Measurements from ENCODE around the gene GALNT11.

Gene GALNT11

GRCh38 chr7:152140067-152140466 is 114.6 kb downstream of the GALNT11 start:
- DNase-seq (ENCODE audit: insufficient read length, low spot score) (no peak), FAIRE-seq (no peak)
- TF ChIP-seq POLR2A (IDR thresholded peaks at IDR 0.05; ENCODE audit: low read depth, low read length): no peak
- no peak for TF ChIP-seq POLR2AphosphoS5 (IDR thresholded peaks at IDR 0.05; ENCODE audit: low read depth, low read length)
- TF ChIP-seq POU2F2 (IDR thresholded peaks at IDR 0.05; ENCODE audit: low read depth, low read length): no peak
- no peak for TF ChIP-seq PAX5 (IDR thresholded peaks at IDR 0.05; ENCODE audit: insufficient read depth, low read length, severe bottlenecking)
- no peak for TF ChIP-seq TAF1 (IDR thresholded peaks at IDR 0.05; ENCODE audit: low read depth, low read length)
- TF ChIP-seq SPI1 (IDR thresholded peaks at IDR 0.05; ENCODE audit: low read depth, low read length): no peak

DNA sequence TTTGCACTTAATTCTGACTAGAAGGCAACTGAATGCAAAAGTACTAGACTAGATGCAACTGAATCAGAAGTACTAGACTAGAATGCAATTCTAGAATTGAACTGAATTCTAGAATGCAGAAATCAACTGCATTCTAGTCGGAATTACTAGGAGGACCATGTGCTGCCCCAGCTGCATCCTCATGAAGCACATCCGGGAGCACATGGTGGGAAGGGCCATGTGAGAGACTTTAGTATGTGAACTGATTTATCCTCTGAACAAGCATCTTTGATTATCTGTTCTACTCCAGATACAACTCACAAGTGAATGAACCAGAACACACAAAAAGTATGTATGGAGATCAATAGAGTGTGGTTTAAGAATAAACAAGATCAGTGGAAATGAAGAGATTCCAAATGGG is 115.1 kb downstream of the GALNT11 start:
- DNase-seq (ENCODE audit: insufficient read length, low spot score): no peak
- TF ChIP-seq SPI1 (IDR thresholded peaks at IDR 0.05; ENCODE audit: low read depth, low read length) (no peak), TAF1 (IDR thresholded peaks at IDR 0.05; ENCODE audit: low read depth, low read length) (no peak), POLR2A (IDR thresholded peaks at IDR 0.05; ENCODE audit: low read depth, low read length) (no peak)
- no peak for FAIRE-seq

GRCh38 chr7:152142976-152143595 is 117.6 kb downstream of the GALNT11 start:
- no peak for FAIRE-seq
- no peak for DNase-seq (ENCODE audit: insufficient read length, low spot score)
- no peak for TF ChIP-seq SPI1 (IDR thresholded peaks at IDR 0.05; ENCODE audit: low read depth, low read length)
- TF ChIP-seq POLR2AphosphoS5 (IDR thresholded peaks at IDR 0.05; ENCODE audit: low read depth, low read length): no peak

GRCh38 chr7:152144557-152145245 is 119.2 kb downstream of the GALNT11 start:
- DNase-seq (ENCODE audit: insufficient read length, low spot score) (no peak), FAIRE-seq (no peak)
- TF ChIP-seq POU2F2 (IDR thresholded peaks at IDR 0.05; ENCODE audit: low read depth, low read length): no peak
- no peak for TF ChIP-seq POLR2A (IDR thresholded peaks at IDR 0.05; ENCODE audit: low read depth, low read length)
- TF ChIP-seq TAF1 (IDR thresholded peaks at IDR 0.05; ENCODE audit: low read depth, low read length): no peak
- TF ChIP-seq SPI1 (IDR thresholded peaks at IDR 0.05; ENCODE audit: low read depth, low read length): no peak
- TF ChIP-seq POLR2AphosphoS5 (IDR thresholded peaks at IDR 0.05; ENCODE audit: low read depth, low read length): no peak
- TF ChIP-seq PAX5 (IDR thresholded peaks at IDR 0.05; ENCODE audit: insufficient read depth, low read length, severe bottlenecking): no peak

DNA sequence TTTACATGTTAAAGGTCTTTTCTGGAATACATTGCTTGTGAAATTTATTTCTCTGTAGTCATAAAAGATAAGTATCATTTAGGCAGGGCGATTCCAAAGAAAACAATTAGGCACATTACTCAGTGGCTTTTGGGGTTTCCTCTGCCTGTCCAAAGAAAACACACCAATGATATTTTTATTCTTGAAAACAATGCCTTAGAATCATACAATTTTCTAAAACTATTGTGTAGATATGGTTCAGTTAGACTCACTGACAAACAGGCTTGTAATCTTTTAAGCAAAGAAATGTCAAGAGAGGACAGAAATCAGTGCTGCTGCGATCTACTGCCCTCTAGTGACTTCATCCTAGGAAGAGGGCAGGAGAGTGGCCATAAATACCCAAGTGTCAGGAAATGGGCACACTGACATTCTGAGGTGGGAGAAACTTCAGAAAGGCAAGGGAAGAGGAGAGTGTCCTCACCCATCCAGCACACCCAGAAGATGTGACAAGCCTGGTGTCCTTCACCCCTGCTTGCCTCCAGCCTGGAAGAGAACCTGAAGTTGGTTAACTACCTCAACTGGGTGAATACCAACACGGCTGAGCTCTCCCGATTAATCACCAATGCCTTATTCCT is 120.5 kb downstream of the GALNT11 start:
- peak; percentile 76 for FAIRE-seq
- TF ChIP-seq POU2F2 (IDR thresholded peaks at IDR 0.05; ENCODE audit: low read depth, low read length) (no peak), SPI1 (IDR thresholded peaks at IDR 0.05; ENCODE audit: low read depth, low read length) (no peak), POLR2A (IDR thresholded peaks at IDR 0.05; ENCODE audit: low read depth, low read length) (no peak), PAX5 (IDR thresholded peaks at IDR 0.05; ENCODE audit: insufficient read depth, low read length, severe bottlenecking) (no peak), TAF1 (IDR thresholded peaks at IDR 0.05; ENCODE audit: low read depth, low read length) (no peak), POLR2AphosphoS5 (IDR thresholded peaks at IDR 0.05; ENCODE audit: low read depth, low read length) (no peak)
- no peak for DNase-seq (ENCODE audit: insufficient read length, low spot score)

GRCh38 chr7:152148706-152149105 is 123.2 kb downstream of the GALNT11 start:
- no peak for TF ChIP-seq POLR2AphosphoS5 (IDR thresholded peaks at IDR 0.05; ENCODE audit: low read depth, low read length)
- no peak for TF ChIP-seq POLR2A (IDR thresholded peaks at IDR 0.05; ENCODE audit: low read depth, low read length)
- TF ChIP-seq SPI1 (IDR thresholded peaks at IDR 0.05; ENCODE audit: low read depth, low read length): no peak
- no peak for TF ChIP-seq PAX5 (IDR thresholded peaks at IDR 0.05; ENCODE audit: insufficient read depth, low read length, severe bottlenecking)
- TF ChIP-seq TAF1 (IDR thresholded peaks at IDR 0.05; ENCODE audit: low read depth, low read length): no peak
- TF ChIP-seq POU2F2 (IDR thresholded peaks at IDR 0.05; ENCODE audit: low read depth, low read length): no peak
- DNase-seq (ENCODE audit: insufficient read length, low spot score) (no peak), FAIRE-seq (no peak)

GRCh38 chr7:152149363-152149762 is 123.9 kb downstream of the GALNT11 start:
- TF ChIP-seq POU2F2 (IDR thresholded peaks at IDR 0.05; ENCODE audit: low read depth, low read length) (no peak), POLR2AphosphoS5 (IDR thresholded peaks at IDR 0.05; ENCODE audit: low read depth, low read length) (no peak), POLR2A (IDR thresholded peaks at IDR 0.05; ENCODE audit: low read depth, low read length) (no peak)
- DNase-seq (ENCODE audit: insufficient read length, low spot score) (no peak), FAIRE-seq (no peak)

DNA sequence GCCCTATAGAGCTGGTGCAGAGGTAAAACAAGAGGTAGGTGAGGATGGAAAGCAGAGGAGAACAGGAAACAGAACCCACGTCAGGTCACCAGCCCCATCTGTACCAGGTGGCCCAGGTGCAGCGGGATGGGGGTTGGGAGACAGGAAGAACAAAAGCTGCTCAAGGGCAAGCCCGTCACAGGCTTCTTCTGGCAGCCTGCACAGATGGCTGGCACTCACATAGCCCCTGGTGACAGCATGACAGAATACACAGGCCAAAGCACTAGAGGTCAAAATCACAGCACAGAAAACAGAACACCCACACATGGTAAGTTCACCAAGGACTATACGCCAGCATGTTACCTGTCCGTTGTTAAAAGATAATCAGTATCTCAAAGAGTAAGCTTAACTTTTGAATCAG is 126.8 kb downstream of the GALNT11 start:
- TF ChIP-seq TAF1 (IDR thresholded peaks at IDR 0.05; ENCODE audit: low read depth, low read length) (no peak), PAX5 (IDR thresholded peaks at IDR 0.05; ENCODE audit: insufficient read depth, low read length, severe bottlenecking) (no peak), SPI1 (IDR thresholded peaks at IDR 0.05; ENCODE audit: low read depth, low read length) (no peak), POLR2AphosphoS5 (IDR thresholded peaks at IDR 0.05; ENCODE audit: low read depth, low read length) (no peak), POU2F2 (IDR thresholded peaks at IDR 0.05; ENCODE audit: low read depth, low read length) (no peak), POLR2A (IDR thresholded peaks at IDR 0.05; ENCODE audit: low read depth, low read length) (no peak)
- FAIRE-seq: no peak

GRCh38 chr7:152158801-152159587 is 133.5 kb downstream of the GALNT11 start:
- peak; percentile 30 for DNase-seq (ENCODE audit: insufficient read length, low spot score)
- TF ChIP-seq POLR2AphosphoS5 (IDR thresholded peaks at IDR 0.05; ENCODE audit: low read depth, low read length) (no peak), TAF1 (IDR thresholded peaks at IDR 0.05; ENCODE audit: low read depth, low read length) (no peak), SPI1 (IDR thresholded peaks at IDR 0.05; ENCODE audit: low read depth, low read length) (peak; percentile 100), PAX5 (IDR thresholded peaks at IDR 0.05; ENCODE audit: insufficient read depth, low read length, severe bottlenecking) (peak; percentile 19), POU2F2 (IDR thresholded peaks at IDR 0.05; ENCODE audit: low read depth, low read length) (peak; percentile 81; the same call in 1 of the 2 replicates), POLR2A (IDR thresholded peaks at IDR 0.05; ENCODE audit: low read depth, low read length) (no peak)
- FAIRE-seq: peak; percentile 97

More for the DNA sequence above, 126.8 kb downstream of the GALNT11 start:
- no peak for DNase-seq (ENCODE audit: insufficient read length, low spot score)

All from GM12891 (cell line).